AG10803 (cell line): ENCODE measurements around the gene PSME4.
A peak's percentile ranks its signal among the peaks of the same experiment; 100 is the strongest.
"Not testable (repeated sequence)": the region's sequence is repeated elsewhere in the genome, so short reads cannot be mapped to it uniquely, and the experiment has no call there.

Experiments used
- DNase-seq: peaks from one replicate; pipeline ENCODE4 v3.0.0; 2010; ENCODE audit warnings: low read depth
- H3K4me3 ChIP-seq: 2 replicates; pipeline ENCODE4 v1.5.1; 2011; ENCODE audit warnings: mild to moderate bottlenecking, low read length, control low read depth
- CTCF ChIP-seq: conservative IDR thresholded peaks from 2 replicates; pipeline ENCODE4 v1.5.1; 2011; ENCODE audit warnings: mild to moderate bottlenecking, low read length, control low read depth, inconsistent platforms

The PSME4 gene

GRCh38 chr2:53840580-53840979, 130.2 kb downstream of the PSME4 start:
- no peak for TF ChIP-seq CTCF
- no peak overlapping the region for H3K4me3 ChIP-seq

GRCh38 chr2:53829980-53830290, 140.9 kb downstream of the PSME4 start:
- not testable (repeated sequence) for DNase-seq, H3K4me3 ChIP-seq

More at GRCh38 chr2:53840580-53840979, 130.2 kb downstream of the PSME4 start:
- no peak for DNase-seq

GRCh38 chr2:53829273-53829979, 141.4 kb downstream of the PSME4 start:
- DNase-seq: no peak
- TF ChIP-seq CTCF: no peak
- no peak overlapping the region for H3K4me3 ChIP-seq

GRCh38 chr2:53828331-53828730, 142.5 kb downstream of the PSME4 start:
- H3K4me3 ChIP-seq: no peak overlapping the region
- no peak for TF ChIP-seq CTCF
- no peak for DNase-seq

- no peak for TF ChIP-seq CTCF
- peak; percentile 18 for DNase-seq
- no peak overlapping the region for H3K4me3 ChIP-seq
Observed at GRCh38 chr2:53827398-53828175, 143.2 kb downstream of the PSME4 start.

GRCh38 chr2:53826587-53827397, 144.0 kb downstream of the PSME4 start:
- H3K4me3 ChIP-seq: no peak overlapping the region
- no peak for TF ChIP-seq CTCF
- DNase-seq: peak; percentile 37

- H3K4me3 ChIP-seq: no peak overlapping the region
- TF ChIP-seq CTCF: no peak
- no peak for DNase-seq
Observed at GRCh38 chr2:53826030-53826410, 144.8 kb downstream of the PSME4 start.

GRCh38 chr2:53823639-53824038, 147.2 kb downstream of the PSME4 start:
- DNase-seq, H3K4me3 ChIP-seq: not testable (repeated sequence)
